Osteoblast (primary cell): ENCODE data around the gene JAK1. TPM values are rescaled to one million over a fixed set of nuclear protein-coding genes. Genes with fewer than 3 reads are reported as not detected.

ENCODE experiments used
- DNase-seq: peaks from one replicate; pipeline ENCODE4 v3.0.0; 2011; ENCODE audit warnings: low spot score, mixed read lengths; ENCODE audit not compliant: insufficient read length; ENCODE audit errors: missing footprints
- H2AFZ ChIP-seq: 2 replicates; pipeline ENCODE4 v1.6.0; 2011; ENCODE audit warnings: mild to moderate bottlenecking, low read length
- H3K27ac ChIP-seq: 2 replicates; pipeline ENCODE4 v1.5.1; 2011; ENCODE audit warnings: mild to moderate bottlenecking, low read depth, low read length, moderate library complexity
- H3K27me3 ChIP-seq: 2 replicates; pipeline ENCODE4 v1.6.0; 2012; ENCODE audit warnings: mild to moderate bottlenecking, control low read depth, inconsistent platforms, low read length, moderate library complexity; ENCODE audit not compliant: insufficient read depth
- H3K36me3 ChIP-seq: 2 replicates; pipeline ENCODE4 v1.5.1; 2011; ENCODE audit warnings: mild to moderate bottlenecking, low read length, control low read depth, moderate library complexity; ENCODE audit not compliant: insufficient read depth
- H3K4me1 ChIP-seq: 2 replicates; pipeline ENCODE4 v1.5.1; 2011; ENCODE audit warnings: mild to moderate bottlenecking, low read length, control low read depth, moderate library complexity; ENCODE audit not compliant: insufficient read depth
- H3K4me2 ChIP-seq: 2 replicates; pipeline ENCODE4 v1.6.0; 2011; ENCODE audit warnings: mild to moderate bottlenecking, low read length; ENCODE audit not compliant: insufficient read depth
- H3K4me3 ChIP-seq: fragments of 200-600 bp; sonication (generic); 3 replicates; pipeline ENCODE4 v1.5.1; 2012; ENCODE audit warnings: mild to moderate bottlenecking, low read length, inconsistent platforms; ENCODE audit not compliant: insufficient read depth
- H3K79me2 ChIP-seq: 2 replicates; pipeline ENCODE4 v1.6.0; 2012; ENCODE audit warnings: mild to moderate bottlenecking, low read length, control low read depth, inconsistent platforms; ENCODE audit not compliant: insufficient read depth
- H3K9me3 ChIP-seq: 2 replicates; pipeline ENCODE4 v1.5.1; 2011; ENCODE audit warnings: low read depth, low read length, control low read depth
- H4K20me1 ChIP-seq: 2 replicates; pipeline ENCODE4 v1.6.0; 2012; ENCODE audit warnings: mild to moderate bottlenecking, low read length, control low read depth; ENCODE audit not compliant: insufficient read depth
- CTCF ChIP-seq: IDR thresholded peaks from 2 replicates; pipeline ENCODE4 v1.5.1; 2011; ENCODE audit warnings: mild to moderate bottlenecking, low read depth, low read length, moderate library complexity; ENCODE audit errors: extremely low read depth
- total RNA-seq: library from RNA; depleted of rRNA; stranded (reverse); fragments of >200 nt; gene quantifications from 2 replicates; pipeline ENCODE4 v1.2.3, GENCODE V29; 2012

JAK1 gene
- total RNA-seq, 1 donor = 197 TPM

- Histone ChIP-seq H3K27ac (no peak overlapping the region), H3K9me3 (no peaks in the 10 kb centered on the region), H2AFZ (no peak overlapping the region), H3K79me2 (no peaks in the 10 kb centered on the region), H3K4me2 (no peak overlapping the region), H3K36me3 (no peaks in the 10 kb centered on the region), H3K4me3 (no peak overlapping the region), H4K20me1 (no peaks in the 10 kb centered on the region), H3K27me3 (no peaks in the 10 kb centered on the region), H3K4me1 (peaks cover 4% of the 10 kb centered on the region)
- no peak for TF ChIP-seq CTCF
- no peak for DNase-seq
These were observed 18.4 kb upstream of the JAK1 start for GRCh38 chr1:64984737-64985136.

GRCh38 chr1:64984106-64984505, 17.8 kb upstream of the JAK1 start:
- Histone ChIP-seq H3K27ac (no peak overlapping the region), H3K9me3 (no peaks in the 10 kb centered on the region), H2AFZ (no peak overlapping the region), H3K36me3 (no peaks in the 10 kb centered on the region), H3K4me3 (no peak overlapping the region), H3K4me2 (no peak overlapping the region), H3K27me3 (no peaks in the 10 kb centered on the region), H3K79me2 (no peaks in the 10 kb centered on the region), H4K20me1 (no peaks in the 10 kb centered on the region), H3K4me1 (peaks cover 4% of the 10 kb centered on the region)
- no peak for DNase-seq
- TF ChIP-seq CTCF = no peak

GRCh38 chr1:64983110-64983509, 16.8 kb upstream of the JAK1 start:
- Histone ChIP-seq H3K27me3 (no peaks in the 10 kb centered on the region), H3K4me1 (peaks cover 4% of the 10 kb centered on the region), H3K36me3 (no peaks in the 10 kb centered on the region), H3K27ac (no peak overlapping the region), H3K79me2 (no peaks in the 10 kb centered on the region), H2AFZ (no peak overlapping the region), H3K4me2 (no peak overlapping the region), H3K9me3 (no peaks in the 10 kb centered on the region), H3K4me3 (no peak overlapping the region), H4K20me1 (no peaks in the 10 kb centered on the region)
- no peak for TF ChIP-seq CTCF
- DNase-seq = no peak

- DNase-seq = no peak
- H3K27me3 ChIP-seq = no peaks in the 10 kb centered on the region
- peaks cover 4% of the 10 kb centered on the region for H3K4me1 ChIP-seq
- H2AFZ ChIP-seq = no peak overlapping the region
- no peaks in the 10 kb centered on the region for H3K36me3 ChIP-seq
- no peak overlapping the region for H3K4me2 ChIP-seq
- TF ChIP-seq CTCF = no peak
- H3K4me3 ChIP-seq = no peak overlapping the region
- no peaks in the 10 kb centered on the region for H3K79me2 ChIP-seq
- H3K27ac ChIP-seq = no peak overlapping the region
- no peaks in the 10 kb centered on the region for H3K9me3 ChIP-seq
- H4K20me1 ChIP-seq = no peaks in the 10 kb centered on the region
These were observed 15.5 kb upstream of the JAK1 start for GRCh38 chr1:64981601-64982533.
